Measurements from ENCODE around the gene IGFL4.

IGFL4 gene

GRCh38 chr19:46069806-46070341 is 29.1 kb upstream of the IGFL4 start:
- ATAC-seq, result no peak
- Mint-ChIP-seq H3K27ac (no peak overlapping the region), H3K4me3 (no peak overlapping the region), H3K4me1 (no peaks in the 10 kb centered on the region), H3K36me3 (no peaks in the 10 kb centered on the region), H3K27me3 (peaks cover 61% of the 10 kb centered on the region), H3K9me3 (no peaks in the 10 kb centered on the region)

GRCh38 chr19:46068345-46069258 is 27.8 kb upstream of the IGFL4 start:
- Mint-ChIP-seq H3K27me3 (peaks cover 69% of the 10 kb centered on the region), H3K36me3 (no peaks in the 10 kb centered on the region), H3K4me3 (no peak overlapping the region)

GRCh38 chr19:46067691-46068090 is 26.9 kb upstream of the IGFL4 start:
- no peak for ATAC-seq
- H3K9me3 Mint-ChIP-seq, result peaks cover 3% of the 10 kb centered on the region
- H3K27me3 Mint-ChIP-seq, result peaks cover 65% of the 10 kb centered on the region
- no peak overlapping the region for H3K27ac Mint-ChIP-seq
- H3K36me3 Mint-ChIP-seq, result no peaks in the 10 kb centered on the region
- H3K4me1 Mint-ChIP-seq, result no peaks in the 10 kb centered on the region
- H3K4me3 Mint-ChIP-seq, result no peak overlapping the region

More at GRCh38 chr19:46068345-46069258, 27.8 kb upstream of the IGFL4 start:
- no peak overlapping the region for H3K27ac Mint-ChIP-seq
- H3K9me3 Mint-ChIP-seq, result no peaks in the 10 kb centered on the region
- ATAC-seq, result no peak
- no peaks in the 10 kb centered on the region for H3K4me1 Mint-ChIP-seq

GRCh38 chr19:46066471-46066870 is 25.7 kb upstream of the IGFL4 start:
- H3K36me3 Mint-ChIP-seq, result no peaks in the 10 kb centered on the region
- no peak overlapping the region for H3K27ac Mint-ChIP-seq
- H3K9me3 Mint-ChIP-seq, result peaks cover 6% of the 10 kb centered on the region
- no peaks in the 10 kb centered on the region for H3K4me1 Mint-ChIP-seq
- peaks cover 59% of the 10 kb centered on the region for H3K27me3 Mint-ChIP-seq
- no peak overlapping the region for H3K4me3 Mint-ChIP-seq
- ATAC-seq, result no peak

GRCh38 chr19:46065486-46066071 is 24.8 kb upstream of the IGFL4 start:
- Mint-ChIP-seq H3K36me3 (no peaks in the 10 kb centered on the region), H3K9me3 (peaks cover 12% of the 10 kb centered on the region), H3K4me1 (no peaks in the 10 kb centered on the region), H3K27me3 (peaks cover 50% of the 10 kb centered on the region), H3K27ac (no peak overlapping the region), H3K4me3 (no peak overlapping the region)
- ATAC-seq, result no peak

- no peaks in the 10 kb centered on the region for H3K36me3 Mint-ChIP-seq
- H3K9me3 Mint-ChIP-seq, result peaks cover 12% of the 10 kb centered on the region
- H3K27me3 Mint-ChIP-seq, result peaks cover 36% of the 10 kb centered on the region
- no peak for ATAC-seq
- H3K27ac Mint-ChIP-seq, result no peak overlapping the region
- no peak overlapping the region for H3K4me3 Mint-ChIP-seq
- H3K4me1 Mint-ChIP-seq, result no peaks in the 10 kb centered on the region
Measured at GRCh38 chr19:46063201-46063600, 22.4 kb upstream of the IGFL4 start.

GRCh38 chr19:46060012-46060411 is 19.2 kb upstream of the IGFL4 start:
- Mint-ChIP-seq H3K9me3 (peaks cover 12% of the 10 kb centered on the region), H3K27ac (no peak overlapping the region), H3K27me3 (peaks cover 28% of the 10 kb centered on the region), H3K4me3 (no peak overlapping the region), H3K36me3 (no peaks in the 10 kb centered on the region), H3K4me1 (no peaks in the 10 kb centered on the region)
- no peak for ATAC-seq

- Mint-ChIP-seq H3K9me3 (peaks cover 12% of the 10 kb centered on the region), H3K27me3 (peaks cover 29% of the 10 kb centered on the region), H3K4me3 (no peak overlapping the region), H3K4me1 (no peaks in the 10 kb centered on the region), H3K27ac (no peak overlapping the region), H3K36me3 (no peaks in the 10 kb centered on the region)
- no peak for ATAC-seq
Measured at GRCh38 chr19:46058778-46059177, 18.0 kb upstream of the IGFL4 start.

- Mint-ChIP-seq H3K4me1 (no peaks in the 10 kb centered on the region), H3K4me3 (no peak overlapping the region), H3K36me3 (no peaks in the 10 kb centered on the region), H3K27me3 (peaks cover 46% of the 10 kb centered on the region), H3K27ac (no peak overlapping the region), H3K9me3 (peaks cover 6% of the 10 kb centered on the region)
- ATAC-seq, result no peak
Measured at GRCh38 chr19:46056536-46056935, 15.7 kb upstream of the IGFL4 start.

- Mint-ChIP-seq H3K36me3 (no peaks in the 10 kb centered on the region), H3K4me3 (no peak overlapping the region), H3K27me3 (peaks cover 82% of the 10 kb centered on the region), H3K4me1 (no peaks in the 10 kb centered on the region), H3K27ac (no peak overlapping the region), H3K9me3 (peaks cover 5% of the 10 kb centered on the region)
- no peak for ATAC-seq
Measured at GRCh38 chr19:46052896-46053295, 12.1 kb upstream of the IGFL4 start.

GRCh38 chr19:46049597-46049996 is 8.8 kb upstream of the IGFL4 start:
- peaks cover 11% of the 10 kb centered on the region for H3K9me3 Mint-ChIP-seq
- H3K4me3 Mint-ChIP-seq, result no peak overlapping the region
- no peak overlapping the region for H3K27ac Mint-ChIP-seq
- H3K4me1 Mint-ChIP-seq, result no peaks in the 10 kb centered on the region
- no peaks in the 10 kb centered on the region for H3K36me3 Mint-ChIP-seq
- peaks cover 94% of the 10 kb centered on the region for H3K27me3 Mint-ChIP-seq
- no peak for ATAC-seq

- no peak overlapping the region for H3K27ac Mint-ChIP-seq
- H3K36me3 Mint-ChIP-seq, result no peaks in the 10 kb centered on the region
- peaks cover 90% of the 10 kb centered on the region for H3K27me3 Mint-ChIP-seq
- H3K4me3 Mint-ChIP-seq, result no peak overlapping the region
- ATAC-seq, result no peak
- peaks cover 8% of the 10 kb centered on the region for H3K9me3 Mint-ChIP-seq
- no peaks in the 10 kb centered on the region for H3K4me1 Mint-ChIP-seq
Measured at GRCh38 chr19:46043519-46043918, 2.7 kb upstream of the IGFL4 start.

- no peak for ATAC-seq
- peaks cover 80% of the 10 kb centered on the region for H3K27me3 Mint-ChIP-seq
- no peak overlapping the region for H3K27ac Mint-ChIP-seq
- H3K4me3 Mint-ChIP-seq, result no peak overlapping the region
- H3K36me3 Mint-ChIP-seq, result no peaks in the 10 kb centered on the region
- peaks cover 3% of the 10 kb centered on the region for H3K9me3 Mint-ChIP-seq
- no peaks in the 10 kb centered on the region for H3K4me1 Mint-ChIP-seq
Measured at GRCh38 chr19:46042252-46042883, 1.6 kb upstream of the IGFL4 start.

GRCh38 chr19:46040125-46040524 is 677 bp downstream of the IGFL4 start:
- Mint-ChIP-seq H3K27me3 (peaks cover 69% of the 10 kb centered on the region), H3K36me3 (no peaks in the 10 kb centered on the region)
- ATAC-seq, result no peak

GRCh38 chr19:46036744-46037128 is 4.1 kb downstream of the IGFL4 start:
- H3K9me3 Mint-ChIP-seq, result no peaks in the 10 kb centered on the region
- H3K27ac Mint-ChIP-seq, result no peak overlapping the region
- H3K4me1 Mint-ChIP-seq, result no peaks in the 10 kb centered on the region
- ATAC-seq, result no peak
- H3K27me3 Mint-ChIP-seq, result peaks cover 56% of the 10 kb centered on the region
- H3K36me3 Mint-ChIP-seq, result no peaks in the 10 kb centered on the region
- H3K4me3 Mint-ChIP-seq, result no peak overlapping the region

More at GRCh38 chr19:46040125-46040524, 677 bp downstream of the IGFL4 start:
- H3K4me1 Mint-ChIP-seq, result no peaks in the 10 kb centered on the region
- no peaks in the 10 kb centered on the region for H3K9me3 Mint-ChIP-seq
- H3K27ac Mint-ChIP-seq, result no peak overlapping the region
- H3K4me3 Mint-ChIP-seq, result no peak overlapping the region
